Measurements from ENCODE around the gene DNAH7.

DNA sequence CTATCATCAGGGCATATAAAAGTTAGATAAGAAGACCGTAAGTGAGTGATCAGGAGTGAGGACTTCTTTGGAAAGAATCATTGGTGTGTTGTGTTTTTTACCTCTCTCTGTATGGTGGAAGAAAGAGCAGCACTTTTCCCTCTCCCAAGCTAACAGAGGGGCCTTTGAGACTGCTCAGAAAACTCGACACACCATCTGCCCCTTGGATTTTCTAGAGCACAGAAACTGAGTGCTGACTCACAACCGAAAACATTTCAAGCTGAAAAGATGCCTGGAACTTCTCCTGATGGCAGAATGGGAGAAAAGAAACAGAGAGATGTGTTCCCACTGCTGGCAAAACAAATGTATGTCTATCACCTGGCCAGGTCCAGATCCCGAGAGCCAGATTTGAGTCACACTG lies 156.6 kb downstream of the DNAH7 start:
- TF ChIP-seq, protein P1, sequence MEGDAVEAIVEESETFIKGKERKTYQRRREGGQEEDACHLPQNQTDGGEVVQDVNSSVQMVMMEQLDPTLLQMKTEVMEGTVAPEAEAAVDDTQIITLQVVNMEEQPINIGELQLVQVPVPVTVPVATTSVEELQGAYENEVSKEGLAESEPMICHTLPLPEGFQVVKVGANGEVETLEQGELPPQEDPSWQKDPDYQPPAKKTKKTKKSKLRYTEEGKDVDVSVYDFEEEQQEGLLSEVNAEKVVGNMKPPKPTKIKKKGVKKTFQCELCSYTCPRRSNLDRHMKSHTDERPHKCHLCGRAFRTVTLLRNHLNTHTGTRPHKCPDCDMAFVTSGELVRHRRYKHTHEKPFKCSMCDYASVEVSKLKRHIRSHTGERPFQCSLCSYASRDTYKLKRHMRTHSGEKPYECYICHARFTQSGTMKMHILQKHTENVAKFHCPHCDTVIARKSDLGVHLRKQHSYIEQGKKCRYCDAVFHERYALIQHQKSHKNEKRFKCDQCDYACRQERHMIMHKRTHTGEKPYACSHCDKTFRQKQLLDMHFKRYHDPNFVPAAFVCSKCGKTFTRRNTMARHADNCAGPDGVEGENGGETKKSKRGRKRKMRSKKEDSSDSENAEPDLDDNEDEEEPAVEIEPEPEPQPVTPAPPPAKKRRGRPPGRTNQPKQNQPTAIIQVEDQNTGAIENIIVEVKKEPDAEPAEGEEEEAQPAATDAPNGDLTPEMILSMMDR (IDR thresholded peaks at IDR 0.05), result no peak
- TF ChIP-seq POLR2AphosphoS5 (IDR thresholded peaks at IDR 0.05), result no peak
- TF ChIP-seq POLR2A (IDR thresholded peaks at IDR 0.05), result no peak
- no peak for TF ChIP-seq EP300 (IDR thresholded peaks at IDR 0.05)
